Measurements from ENCODE around the gene CD300LG. TPM values are rescaled to one million over a fixed set of nuclear protein-coding genes. Genes with fewer than 3 reads are reported as not detected.

Gene CD300LG
- total RNA-seq, 1 experiment from 2014 or later = not detected

GRCh38 chr17:43825567-43825966 is 21.4 kb upstream of the CD300LG start:
- Histone ChIP-seq H3K27me3 (replicated peaks; ENCODE audit: control insufficient read depth, insufficient read depth, low read length) (no peaks in the 10 kb centered on the region), H3K36me3 (ENCODE audit: control insufficient read depth, insufficient read depth, low read length) (no peaks in the 10 kb centered on the region), H3K4me3 (ENCODE audit: low read depth, low read length) (no peak overlapping the region), H3K4me1 (no peaks in the 10 kb centered on the region), H3K9me3 (no peaks in the 10 kb centered on the region)
- Mint-ChIP-seq H3K9me3 (ENCODE audit: unreplicated experiment) (no peaks in the 10 kb centered on the region), H3K36me3 (ENCODE audit: insufficient read depth, unreplicated experiment) (no peaks in the 10 kb centered on the region), H3K4me3 (ENCODE audit: unreplicated experiment) (no peak overlapping the region), H3K27me3 (ENCODE audit: insufficient read depth, unreplicated experiment) (no peaks in the 10 kb centered on the region), H3K4me1 (ENCODE audit: low read depth, unreplicated experiment) (no peaks in the 10 kb centered on the region), H3K27ac (ENCODE audit: unreplicated experiment) (no peak overlapping the region)
- no TSS peak for BruUV-seq (replicated peaks)
- ChIA-PET POLR2A (no interaction called here), CTCF (no interaction called here)
- intact Hi-C loops (cut with micrococcal nuclease; ENCODE audit: unreplicated experiment) = no loop called here
- TF ChIP-seq CTCF (IDR thresholded peaks at IDR 0.05; ENCODE audit: insufficient read depth in 1 of 2, low read depth in 1 of 2, low read length in 1 of 2, severe bottlenecking in 1 of 2, unreplicated experiment in 1 of 2) = no peak
- DNase-seq = no peak

- Mint-ChIP-seq H3K27ac (ENCODE audit: unreplicated experiment) (no peak overlapping the region), H3K27me3 (ENCODE audit: insufficient read depth, unreplicated experiment) (no peaks in the 10 kb centered on the region), H3K36me3 (ENCODE audit: insufficient read depth, unreplicated experiment) (no peaks in the 10 kb centered on the region), H3K9me3 (ENCODE audit: unreplicated experiment) (no peaks in the 10 kb centered on the region), H3K4me3 (ENCODE audit: unreplicated experiment) (no peak overlapping the region), H3K4me1 (ENCODE audit: low read depth, unreplicated experiment) (no peaks in the 10 kb centered on the region)
- Histone ChIP-seq H3K4me3 (ENCODE audit: low read depth, low read length) (no peak overlapping the region), H3K4me1 (no peaks in the 10 kb centered on the region), H3K9me3 (no peaks in the 10 kb centered on the region), H3K36me3 (ENCODE audit: control insufficient read depth, insufficient read depth, low read length) (no peaks in the 10 kb centered on the region), H3K27me3 (replicated peaks; ENCODE audit: control insufficient read depth, insufficient read depth, low read length) (no peaks in the 10 kb centered on the region)
- ChIA-PET CTCF (no interaction called here), POLR2A (interaction anchor here (0.5 kb wide), 1 partner anchor 289 kb away, joined by 3 read pairs; no protein-coding TSS in a partner anchor)
- no peak for DNase-seq
- intact Hi-C loops (cut with micrococcal nuclease; ENCODE audit: unreplicated experiment) = no loop called here
- no TSS peak for BruUV-seq (replicated peaks)
- no peak for TF ChIP-seq CTCF (IDR thresholded peaks at IDR 0.05; ENCODE audit: insufficient read depth in 1 of 2, low read depth in 1 of 2, low read length in 1 of 2, severe bottlenecking in 1 of 2, unreplicated experiment in 1 of 2)
Measured at GRCh38 chr17:43826206-43826605, 20.8 kb upstream of the CD300LG start.

GRCh38 chr17:43827596-43827995 is 19.4 kb upstream of the CD300LG start:
- H3K4me3 ChIP-seq (ENCODE audit: low read depth, low read length) = no peak overlapping the region
- no peak overlapping the region for H3K4me3 Mint-ChIP-seq (ENCODE audit: unreplicated experiment)
- H3K4me1 Mint-ChIP-seq (ENCODE audit: low read depth, unreplicated experiment) = no peaks in the 10 kb centered on the region
- H3K36me3 ChIP-seq (ENCODE audit: control insufficient read depth, insufficient read depth, low read length) = no peaks in the 10 kb centered on the region
- H3K36me3 Mint-ChIP-seq (ENCODE audit: insufficient read depth, unreplicated experiment) = no peaks in the 10 kb centered on the region
- TF ChIP-seq CTCF (IDR thresholded peaks at IDR 0.05; ENCODE audit: insufficient read depth in 1 of 2, low read depth in 1 of 2, low read length in 1 of 2, severe bottlenecking in 1 of 2, unreplicated experiment in 1 of 2) = no peak
- no TSS peak for BruUV-seq (replicated peaks)
- no peaks in the 10 kb centered on the region for H3K27me3 ChIP-seq (replicated peaks; ENCODE audit: control insufficient read depth, insufficient read depth, low read length)
- no peak overlapping the region for H3K27ac Mint-ChIP-seq (ENCODE audit: unreplicated experiment)
- peaks cover 5% of the 10 kb centered on the region; the same call in 1 of the 2 replicates for H3K4me1 ChIP-seq
- no peaks in the 10 kb centered on the region for H3K27me3 Mint-ChIP-seq (ENCODE audit: insufficient read depth, unreplicated experiment)
- no peak for DNase-seq
- CTCF ChIA-PET = no interaction called here
- H3K9me3 Mint-ChIP-seq (ENCODE audit: unreplicated experiment) = no peaks in the 10 kb centered on the region
- H3K9me3 ChIP-seq = no peaks in the 10 kb centered on the region
- intact Hi-C loops (cut with micrococcal nuclease; ENCODE audit: unreplicated experiment) = no loop called here
- POLR2A ChIA-PET = no interaction called here

All from Caco-2 (cell line).